Measurements from ENCODE around the gene PPP1R12B. TPM values are rescaled to one million over a fixed set of nuclear protein-coding genes. Genes with fewer than 3 reads are reported as not detected.
"Not testable (repeated sequence)": the region's sequence is repeated elsewhere in the genome, so short reads cannot be mapped to it uniquely, and the experiment has no call there.

Gene PPP1R12B
- total RNA-seq, 1 experiment from 2014 or later = 23.0 TPM

DNA sequence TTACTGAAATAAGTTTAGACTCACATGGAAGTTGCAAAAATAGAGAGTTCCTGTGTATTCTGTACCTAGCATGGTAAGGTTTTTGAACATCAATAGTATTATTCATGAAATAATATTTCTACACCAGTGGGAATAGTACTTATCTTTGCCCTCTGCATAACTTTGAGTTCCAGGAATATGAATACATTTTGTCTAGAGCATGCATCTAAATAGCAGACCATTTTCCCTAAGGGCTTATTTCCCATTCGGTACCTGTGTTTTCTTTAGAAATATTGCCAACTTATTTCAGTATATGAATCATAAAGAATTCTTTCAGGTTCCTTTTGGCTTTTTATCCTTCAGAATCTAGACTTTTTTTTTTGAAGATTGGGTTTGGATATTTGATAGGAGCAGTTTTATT lies 81.6 kb downstream of the PPP1R12B start:
- H3K4me1 ChIP-seq (replicated peaks); H3K27me3 ChIP-seq (replicated peaks); H3K9me3 ChIP-seq (replicated peaks); DNase-seq (ENCODE audit: low read depth in 1 of 2, low spot score in 2 of 2); H3K4me3 ChIP-seq; H3K27ac ChIP-seq: not testable (repeated sequence)
- peaks cover 12% of the 10 kb centered on the region for H3K36me3 ChIP-seq

DNA sequence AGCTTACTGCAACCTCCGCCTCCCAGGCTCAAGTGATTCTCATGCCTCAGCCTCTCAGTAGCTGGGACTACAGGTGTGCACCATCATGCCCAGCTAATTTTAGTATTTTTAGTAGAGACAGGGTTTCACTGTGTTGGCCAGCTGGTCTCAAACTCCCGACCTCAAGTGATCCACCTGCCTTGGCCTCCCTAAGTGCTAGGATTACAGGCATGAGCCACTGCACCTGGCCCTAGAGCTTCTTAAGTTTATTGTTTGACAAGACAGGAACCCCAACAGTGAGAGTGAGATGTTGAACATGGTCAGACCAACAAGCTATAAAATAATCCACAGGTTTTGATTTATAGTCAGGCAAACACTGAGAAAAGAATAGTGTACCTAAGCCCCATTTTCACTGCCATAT lies 83.8 kb downstream of the PPP1R12B start:
- H3K36me3 ChIP-seq = peaks cover 15% of the 10 kb centered on the region
- not testable (repeated sequence) for H3K27ac ChIP-seq; H3K4me3 ChIP-seq; H3K27me3 ChIP-seq (replicated peaks); H3K4me1 ChIP-seq (replicated peaks); DNase-seq (ENCODE audit: low read depth in 1 of 2, low spot score in 2 of 2); H3K9me3 ChIP-seq (replicated peaks)

- no peak overlapping the region for H3K4me3 ChIP-seq
- no peaks in the 10 kb centered on the region for H3K9me3 ChIP-seq (replicated peaks)
- DNase-seq (ENCODE audit: low read depth in 1 of 2, low spot score in 2 of 2) = no peak
- no peaks in the 10 kb centered on the region for H3K4me1 ChIP-seq (replicated peaks)
- H3K27me3 ChIP-seq (replicated peaks) = no peaks in the 10 kb centered on the region
- H3K36me3 ChIP-seq = peaks cover 17% of the 10 kb centered on the region
- no peak overlapping the region for H3K27ac ChIP-seq
Measured at GRCh38 chr1:202433155-202434043, 84.9 kb downstream of the PPP1R12B start.

DNA sequence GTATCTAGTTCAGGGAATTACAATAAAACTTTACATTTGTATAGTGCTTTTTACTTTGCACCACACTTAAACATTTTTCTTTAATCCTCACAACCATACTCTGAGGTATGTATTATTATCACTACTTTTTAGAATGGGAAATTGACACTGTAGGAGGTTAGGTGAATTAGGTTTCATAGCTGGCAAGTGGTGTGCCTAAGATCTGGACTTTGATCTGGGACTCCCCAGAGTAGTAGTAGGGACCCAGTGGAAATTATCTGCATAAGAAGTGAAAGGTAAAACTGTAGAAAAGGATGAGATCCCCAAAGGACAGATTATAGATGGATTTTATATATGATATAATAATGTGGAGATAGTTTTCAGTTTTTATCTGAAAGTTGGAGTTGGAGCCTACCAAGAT lies 85.6 kb downstream of the PPP1R12B start:
- Histone ChIP-seq H3K9me3 (replicated peaks) (no peaks in the 10 kb centered on the region), H3K27ac (no peak overlapping the region), H3K36me3 (peaks cover 21% of the 10 kb centered on the region), H3K27me3 (replicated peaks) (no peaks in the 10 kb centered on the region), H3K4me1 (replicated peaks) (no peaks in the 10 kb centered on the region), H3K4me3 (no peak overlapping the region)
- DNase-seq (ENCODE audit: low read depth in 1 of 2, low spot score in 2 of 2) = no peak

DNA sequence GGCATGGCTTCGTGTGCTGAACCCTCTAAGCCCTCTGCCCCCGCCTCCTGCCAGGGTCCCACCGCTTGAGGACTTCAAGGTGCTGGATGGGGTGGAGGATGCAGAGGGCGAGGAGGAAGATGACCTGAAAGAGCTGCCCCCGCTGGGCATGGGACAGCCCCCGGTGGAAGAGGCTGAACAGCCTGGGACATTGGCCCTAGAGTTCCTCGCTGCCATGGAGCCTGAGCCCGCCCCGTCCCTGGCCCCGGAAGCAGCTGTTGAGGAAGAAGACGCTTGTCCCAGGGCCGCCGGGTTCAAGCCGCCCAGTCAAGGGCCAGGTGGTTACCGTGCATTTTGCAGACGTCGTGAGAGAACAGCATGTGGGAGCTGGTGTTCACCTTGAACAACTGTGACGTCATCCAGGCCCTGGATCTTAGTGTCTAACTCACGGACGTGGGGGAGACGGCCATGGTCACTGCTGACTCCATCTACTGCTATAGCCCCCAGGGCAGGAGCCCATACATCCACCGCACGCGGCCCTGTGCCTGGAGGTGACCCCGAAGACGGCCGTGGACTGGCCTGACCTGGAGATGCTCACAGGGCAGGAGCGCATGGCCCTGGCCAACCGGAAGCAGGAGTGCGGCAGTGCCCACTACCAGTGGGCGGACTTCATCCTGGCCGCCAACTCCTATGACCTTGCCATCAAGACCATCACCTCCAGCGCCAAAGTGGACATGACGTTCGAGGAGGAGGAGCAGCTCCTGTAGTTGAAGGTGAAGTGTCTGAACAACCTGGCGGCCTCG lies 90.1 kb downstream of the PPP1R12B start:
- Histone ChIP-seq H3K4me1 (replicated peaks) (no peaks in the 10 kb centered on the region), H3K27me3 (replicated peaks) (no peaks in the 10 kb centered on the region), H3K27ac (no peak overlapping the region), H3K9me3 (replicated peaks) (no peaks in the 10 kb centered on the region), H3K4me3 (no peak overlapping the region), H3K36me3 (peaks cover 24% of the 10 kb centered on the region)
- no peak for DNase-seq (ENCODE audit: low read depth in 1 of 2, low spot score in 2 of 2)

- no peak for DNase-seq (ENCODE audit: low read depth in 1 of 2, low spot score in 2 of 2)
- Histone ChIP-seq H3K36me3 (peaks cover 24% of the 10 kb centered on the region), H3K9me3 (replicated peaks) (no peaks in the 10 kb centered on the region), H3K4me3 (no peak overlapping the region), H3K27ac (no peak overlapping the region), H3K27me3 (replicated peaks) (no peaks in the 10 kb centered on the region), H3K4me1 (replicated peaks) (no peaks in the 10 kb centered on the region)
Measured at GRCh38 chr1:202439308-202439707, 90.8 kb downstream of the PPP1R12B start.

- DNase-seq (ENCODE audit: low read depth in 1 of 2, low spot score in 2 of 2); H3K36me3 ChIP-seq: not testable (repeated sequence)
Measured at GRCh38 chr1:202448140-202448539, 99.6 kb downstream of the PPP1R12B start.

GRCh38 chr1:202451641-202452040 lies 103.1 kb downstream of the PPP1R12B start:
- not testable (repeated sequence) for H3K4me3 ChIP-seq; H3K9me3 ChIP-seq (replicated peaks); H3K36me3 ChIP-seq; H3K27ac ChIP-seq; H3K27me3 ChIP-seq (replicated peaks); DNase-seq (ENCODE audit: low read depth in 1 of 2, low spot score in 2 of 2); H3K4me1 ChIP-seq (replicated peaks)

More at GRCh38 chr1:202448140-202448539, 99.6 kb downstream of the PPP1R12B start:
- not testable (repeated sequence) for H3K27me3 ChIP-seq (replicated peaks); H3K4me3 ChIP-seq; H3K27ac ChIP-seq; H3K9me3 ChIP-seq (replicated peaks); H3K4me1 ChIP-seq (replicated peaks)

- no peak for DNase-seq (ENCODE audit: low read depth in 1 of 2, low spot score in 2 of 2)
- Histone ChIP-seq H3K9me3 (replicated peaks) (no peaks in the 10 kb centered on the region), H3K36me3 (no peaks in the 10 kb centered on the region), H3K27me3 (replicated peaks) (no peaks in the 10 kb centered on the region), H3K4me1 (replicated peaks) (peaks cover 16% of the 10 kb centered on the region), H3K27ac (no peak overlapping the region), H3K4me3 (no peak overlapping the region)
Measured at GRCh38 chr1:202452508-202452907, 104.0 kb downstream of the PPP1R12B start.

DNA sequence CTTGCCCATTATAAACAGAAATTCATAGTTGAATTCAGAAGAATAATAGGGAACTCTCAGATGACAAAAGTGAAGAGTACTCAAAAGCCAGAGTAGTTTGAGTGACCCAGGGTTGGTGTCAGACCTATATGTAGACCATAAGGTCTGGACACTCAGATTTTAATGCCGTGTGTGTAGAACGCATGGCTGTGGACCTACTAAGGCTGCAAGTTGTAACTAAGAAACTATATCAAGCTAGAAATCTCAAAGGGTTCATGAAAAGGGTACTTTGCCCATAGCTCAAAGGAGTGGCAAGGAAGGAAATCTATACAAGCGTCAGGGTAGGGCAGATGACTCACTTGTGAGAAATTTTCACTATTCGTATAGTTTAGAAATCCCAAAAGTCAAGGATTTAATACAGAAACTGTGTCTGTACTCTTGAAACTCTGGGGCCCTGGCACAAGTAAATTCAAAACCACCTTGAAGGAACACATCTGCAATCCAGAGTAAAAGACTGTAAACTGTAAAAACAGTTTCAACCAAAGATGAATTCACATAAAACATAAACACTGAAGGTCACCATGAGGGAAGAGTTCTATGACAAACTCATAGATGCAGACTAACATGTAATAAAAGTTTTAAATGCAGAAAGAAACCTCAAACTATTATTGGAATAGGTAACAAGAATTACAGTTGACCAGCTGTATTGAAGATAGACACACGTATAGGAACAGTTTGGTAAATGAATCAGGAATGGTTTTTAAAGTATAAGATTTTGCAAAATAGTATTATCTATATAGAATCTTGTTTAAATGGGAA lies 108.1 kb downstream of the PPP1R12B start:
- not testable (repeated sequence) for H3K9me3 ChIP-seq (replicated peaks); H3K27me3 ChIP-seq (replicated peaks); H3K4me3 ChIP-seq; H3K36me3 ChIP-seq
- Histone ChIP-seq H3K4me1 (replicated peaks) (peaks cover 33% of the 10 kb centered on the region), H3K27ac (peak overlapping the region; percentile 88)
- peak in 1 of 2 experiments; percentile 77 for DNase-seq (ENCODE audit: low read depth in 1 of 2, low spot score in 2 of 2)

DNA sequence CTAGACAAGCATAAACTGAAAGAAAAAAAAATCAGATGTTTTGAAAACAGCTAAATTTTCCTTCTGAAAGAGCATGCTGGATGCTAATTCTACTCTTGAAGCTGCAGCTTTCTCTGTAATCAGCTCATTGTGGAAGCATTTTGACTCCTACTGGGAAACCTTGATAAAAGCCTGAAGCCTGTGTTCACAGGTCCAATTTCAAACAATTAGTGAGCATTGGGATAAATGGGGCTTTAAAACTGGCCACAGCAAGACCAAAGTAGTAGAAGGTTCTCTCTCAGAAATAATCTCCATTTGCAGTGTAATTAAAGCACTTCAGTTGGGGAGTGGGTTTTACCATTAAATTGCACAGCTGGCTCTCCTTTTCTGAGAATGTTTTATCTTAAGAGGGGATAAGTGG lies 110.2 kb downstream of the PPP1R12B start:
- H3K4me3 ChIP-seq; H3K36me3 ChIP-seq; H3K27me3 ChIP-seq (replicated peaks); DNase-seq (ENCODE audit: low read depth in 1 of 2, low spot score in 2 of 2); H3K9me3 ChIP-seq (replicated peaks); H3K27ac ChIP-seq: not testable (repeated sequence)
- peaks cover 33% of the 10 kb centered on the region for H3K4me1 ChIP-seq (replicated peaks)

DNA sequence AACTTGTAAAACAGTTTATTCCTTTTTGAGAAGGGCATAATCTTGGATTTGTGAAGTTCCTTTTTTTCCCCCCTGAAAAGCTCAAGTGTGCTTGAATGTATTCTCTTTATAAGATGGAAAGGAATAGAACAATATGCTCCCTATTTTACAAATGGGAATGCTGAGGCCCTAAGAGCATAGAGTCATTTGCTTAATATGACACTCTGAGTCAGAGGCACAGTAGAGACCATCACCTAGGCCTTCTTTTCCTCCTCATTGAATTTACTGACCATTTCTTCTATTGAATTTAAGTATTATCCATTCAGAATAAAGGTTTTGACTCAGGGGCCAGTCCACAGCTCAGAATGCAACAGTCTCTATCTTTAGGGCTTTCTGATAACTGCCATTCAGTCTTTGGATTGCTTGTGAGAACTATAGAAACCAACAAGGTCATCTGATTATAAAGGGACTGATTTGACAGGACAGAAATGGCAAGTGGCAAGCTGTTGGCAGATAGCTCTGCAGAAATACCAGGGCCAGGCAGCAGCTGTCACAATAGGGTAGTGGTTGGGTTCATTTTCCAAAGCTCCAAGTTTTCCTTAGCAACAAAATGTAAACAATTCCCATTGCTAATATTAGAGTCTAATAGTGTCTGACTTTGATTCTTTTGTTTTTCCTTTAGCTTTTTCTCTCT lies 111.1 kb downstream of the PPP1R12B start:
- H3K27me3 ChIP-seq (replicated peaks); H3K36me3 ChIP-seq; H3K9me3 ChIP-seq (replicated peaks); H3K4me3 ChIP-seq; DNase-seq (ENCODE audit: low read depth in 1 of 2, low spot score in 2 of 2): not testable (repeated sequence)
- Histone ChIP-seq H3K4me1 (replicated peaks) (peaks cover 33% of the 10 kb centered on the region), H3K27ac (peak overlapping the region; percentile 5; the same call in 1 of the 2 replicates)

DNA sequence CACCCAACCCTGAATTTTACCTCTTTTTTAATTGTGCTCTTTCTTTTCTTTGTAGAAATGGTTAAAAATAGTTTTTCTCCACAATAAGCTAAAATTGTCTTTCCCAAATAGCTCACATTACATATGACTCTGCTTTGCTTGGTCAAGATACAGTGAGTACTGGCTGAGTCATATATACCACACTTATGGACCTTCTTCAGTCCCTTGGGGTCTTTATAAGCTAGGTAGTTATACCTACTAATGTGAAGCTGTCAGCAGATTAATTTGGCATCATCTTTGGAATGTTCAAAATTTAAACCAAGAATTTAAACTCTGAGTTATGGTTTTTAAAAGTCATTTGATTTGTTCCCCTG lies 111.6 kb downstream of the PPP1R12B start:
- H3K27ac ChIP-seq = peak overlapping the region; percentile 5; the same call in 1 of the 2 replicates
- peaks cover 33% of the 10 kb centered on the region for H3K4me1 ChIP-seq (replicated peaks)
- H3K27me3 ChIP-seq (replicated peaks); H3K36me3 ChIP-seq; H3K4me3 ChIP-seq; H3K9me3 ChIP-seq (replicated peaks): not testable (repeated sequence)
- peak in 1 of 2 experiments; percentile 23 for DNase-seq (ENCODE audit: low read depth in 1 of 2, low spot score in 2 of 2)
